NCI-H2081 treated with DMSO at 0.1 percent for 48 hours (cell line): ENCODE measurements around the gene GNA14.
A peak's percentile ranks its signal among the peaks of the same experiment; 100 is the strongest.
"Not testable (repeated sequence)": the region's sequence is repeated elsewhere in the genome, so short reads cannot be mapped to it uniquely, and the experiment has no call there.

Source experiments
- DNase-seq: peaks from one replicate; lab custom pipeline; 2025; lab: John Stamatoyannopoulos, UW

GNA14 gene

DNA sequence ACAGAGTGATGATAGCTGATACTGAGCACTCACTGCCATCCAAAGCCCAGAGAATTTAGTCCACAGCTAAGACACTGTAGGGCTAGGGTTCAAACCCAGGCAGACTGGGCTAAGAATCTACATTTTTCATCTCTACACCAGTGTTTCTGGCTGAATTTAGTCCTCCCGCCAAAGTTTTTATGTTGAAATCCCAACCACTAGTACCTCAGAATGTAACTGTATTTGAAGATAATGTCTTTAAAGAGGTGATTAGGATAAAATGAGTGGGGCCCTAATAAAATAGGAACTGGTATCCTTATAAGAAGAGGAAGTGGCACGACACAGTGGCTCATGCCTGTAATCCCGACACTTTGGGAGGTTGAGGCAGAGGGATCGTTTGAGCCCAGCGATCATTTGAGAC, 4.3 kb downstream of the GNA14 start:
- no peak for DNase-seq

DNA sequence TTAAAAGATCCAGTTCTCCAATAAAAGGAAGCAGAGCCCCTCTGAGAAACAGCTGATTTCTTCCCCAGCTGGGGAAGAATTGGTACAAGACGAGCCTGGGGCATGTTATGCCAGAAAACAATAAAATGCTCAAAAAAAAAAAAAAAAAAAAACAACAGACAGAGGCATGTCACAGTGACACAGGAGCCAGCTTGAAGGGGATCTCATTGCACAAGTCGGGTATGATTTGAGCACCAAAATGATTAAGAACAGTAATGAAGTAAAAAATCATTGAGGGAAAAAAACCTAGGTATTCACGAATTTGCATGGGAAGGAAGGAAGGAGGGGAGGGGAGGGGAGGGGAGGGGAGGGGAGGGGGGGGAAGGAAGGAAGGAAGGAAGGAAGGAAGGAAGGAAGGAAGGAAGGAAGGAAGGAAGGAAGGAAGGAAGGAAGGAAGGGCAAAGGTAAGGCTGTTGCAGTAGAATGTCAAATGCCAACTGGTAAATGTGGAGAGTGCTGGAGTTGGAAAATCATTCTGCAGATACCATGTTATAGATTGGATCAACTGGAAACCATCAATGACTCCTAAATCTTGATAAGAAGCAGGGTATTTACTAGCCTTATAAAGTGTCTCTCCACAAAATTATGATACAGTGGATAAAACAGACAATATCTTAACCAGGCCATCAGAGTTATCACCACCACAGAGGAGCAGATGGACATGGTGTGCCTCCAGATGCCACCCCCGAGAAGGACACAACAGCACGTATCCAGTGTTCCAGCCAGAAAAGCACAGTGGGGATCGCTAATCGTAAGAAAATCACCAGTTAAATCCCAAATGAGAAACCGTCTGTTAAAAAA, 7.2 kb downstream of the GNA14 start:
- no peak for DNase-seq

DNA sequence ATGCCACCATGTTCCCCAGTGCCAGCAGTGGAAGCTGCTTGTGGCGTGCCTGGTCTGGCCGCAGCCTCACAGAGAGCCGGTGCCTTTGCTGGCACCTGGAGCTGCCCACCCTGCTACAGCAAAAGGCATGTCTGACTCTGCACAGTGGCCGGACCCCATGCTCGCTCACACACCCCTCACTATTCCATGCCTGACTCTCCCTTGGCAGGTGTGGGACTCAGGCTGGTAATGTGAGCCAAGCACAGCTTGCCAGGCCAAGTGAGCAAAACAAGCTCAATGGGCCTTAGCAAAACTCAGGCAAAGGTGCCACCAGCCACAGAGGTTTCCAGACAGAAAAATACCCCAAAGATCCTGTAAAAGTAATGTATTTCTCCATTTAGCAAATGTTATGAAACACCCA, 15.5 kb downstream of the GNA14 start:
- no peak for DNase-seq

DNA sequence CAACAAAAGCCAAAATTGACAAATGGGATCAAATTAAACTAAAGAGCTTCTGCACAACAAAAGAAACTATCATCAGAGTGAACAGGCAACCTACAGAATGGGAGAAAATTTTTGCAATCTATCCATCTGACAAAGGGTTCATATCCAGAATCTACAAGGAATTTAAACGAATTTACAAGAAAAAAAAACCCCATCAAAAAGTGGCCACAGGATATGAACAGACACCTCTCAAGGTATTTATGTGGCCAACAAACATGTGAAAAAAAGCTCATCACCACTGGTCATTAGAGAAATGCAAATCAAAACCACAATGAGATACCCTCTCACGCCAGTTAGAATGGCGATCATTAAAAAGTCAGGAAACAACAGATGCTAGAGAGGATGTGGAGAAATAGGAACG, 19.3 kb downstream of the GNA14 start:
- not testable (repeated sequence) for DNase-seq

DNA sequence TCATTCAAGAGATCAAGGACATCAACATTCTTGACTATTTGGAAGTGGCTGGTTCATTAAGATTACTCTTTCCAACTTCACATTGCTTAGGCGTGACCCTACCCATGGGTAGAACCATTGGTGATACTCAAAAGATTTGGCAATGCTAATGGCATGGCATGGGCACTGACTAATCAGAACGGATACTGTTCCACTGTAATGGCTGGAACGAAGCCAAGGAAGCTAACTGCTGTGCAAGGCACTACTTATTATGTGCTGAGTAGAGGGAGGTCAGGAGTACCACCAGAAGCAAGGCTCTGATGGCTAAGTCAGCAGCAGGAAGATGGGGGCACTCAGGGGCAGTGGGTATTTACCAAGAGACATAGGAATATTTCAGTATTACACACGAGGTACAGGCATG, 31.9 kb downstream of the GNA14 start:
- no peak for DNase-seq

DNA sequence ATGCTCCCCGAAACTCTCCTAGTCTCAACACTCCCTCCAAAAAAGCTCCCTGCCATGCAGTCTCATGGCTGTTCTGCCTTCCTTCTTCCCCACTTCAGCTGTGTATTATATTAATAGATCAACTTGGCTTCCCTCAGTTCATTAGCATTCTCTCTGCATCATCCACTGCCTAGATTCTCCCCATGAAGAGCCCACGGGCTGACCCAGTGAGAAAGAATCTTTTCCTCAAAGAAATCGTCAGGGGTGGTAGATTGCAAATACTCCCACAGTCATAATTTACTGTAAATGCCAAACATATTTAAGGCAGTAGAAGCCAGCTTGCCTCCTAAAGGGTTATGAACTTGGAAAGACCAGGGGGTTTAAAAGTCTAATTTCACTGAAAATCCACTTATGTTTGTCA, 33.5 kb downstream of the GNA14 start:
- DNase-seq, result no peak

DNA sequence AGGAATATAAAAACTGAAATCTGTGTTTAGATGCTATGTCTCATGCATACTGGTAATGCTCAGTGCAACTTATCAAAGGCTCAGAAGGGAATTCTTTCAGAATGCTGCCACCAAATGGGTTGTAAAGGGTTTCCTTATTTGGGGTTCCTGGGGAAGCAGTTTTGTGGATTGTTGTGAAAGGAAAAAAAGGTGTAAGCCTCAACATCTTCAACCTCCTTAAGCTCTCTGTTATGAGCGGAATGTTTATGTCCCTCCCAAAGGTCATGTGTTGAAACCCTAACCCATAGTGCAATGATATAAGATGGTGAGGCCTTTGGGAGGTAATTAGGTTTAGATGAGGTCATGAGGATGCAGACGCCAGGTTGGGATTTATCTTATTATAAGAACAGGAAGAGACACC, 41.6 kb downstream of the GNA14 start:
- no peak for DNase-seq

DNA sequence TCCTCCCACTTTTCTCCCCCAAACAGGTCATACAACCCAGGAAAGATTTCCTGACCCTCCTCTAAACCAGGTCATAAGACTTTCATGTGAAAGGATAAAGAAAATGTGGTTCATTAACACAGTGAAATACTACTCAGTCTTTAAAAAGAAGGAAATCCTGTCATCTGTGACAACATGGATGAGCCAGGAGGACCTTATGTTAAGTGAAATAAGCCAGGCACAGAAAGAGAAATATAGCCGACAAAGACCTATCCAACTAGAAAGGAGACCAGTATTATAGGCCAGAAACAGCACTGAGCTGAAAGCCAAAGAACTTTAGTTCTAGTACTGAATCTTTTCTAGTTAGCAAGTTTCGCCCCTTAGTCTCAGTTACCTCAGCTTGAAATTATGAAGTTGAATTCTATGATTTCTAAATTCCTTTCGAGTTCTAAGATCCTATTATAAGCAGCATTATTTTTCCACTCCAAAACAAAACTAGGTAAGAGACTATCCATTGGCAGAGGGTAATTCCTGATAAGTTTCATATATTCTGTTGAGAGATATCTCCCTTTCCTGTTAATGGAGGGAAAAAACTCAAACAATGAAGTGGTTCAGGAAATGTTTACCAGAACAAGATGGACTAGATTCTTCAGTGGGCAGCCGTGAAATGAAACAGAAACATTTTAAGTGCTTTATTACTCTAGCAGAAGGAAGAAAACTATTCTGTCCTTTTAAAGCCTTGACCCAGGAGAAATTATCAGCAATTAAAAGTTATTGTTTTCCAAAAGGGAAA, 42.5 kb downstream of the GNA14 start:
- no peak for DNase-seq

DNA sequence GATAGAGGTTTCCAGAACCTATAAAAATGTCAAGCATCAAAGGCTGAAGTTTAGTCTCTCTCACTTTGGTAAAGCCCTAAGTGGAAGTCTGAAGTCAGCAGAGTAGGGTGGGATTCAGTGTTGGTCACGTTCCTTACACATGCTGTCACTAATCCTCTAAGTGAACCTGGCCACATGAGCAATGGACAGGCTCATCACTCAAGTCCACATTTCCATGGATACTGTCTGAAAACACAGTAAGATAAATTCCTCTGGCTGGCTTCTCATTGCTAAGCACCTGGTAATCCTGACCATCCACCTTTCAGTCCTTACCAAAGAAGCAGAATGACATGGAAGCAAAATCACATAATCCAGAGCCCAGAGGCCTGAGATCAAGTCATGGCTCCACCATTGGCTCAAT, 43.8 kb downstream of the GNA14 start:
- DNase-seq, result no peak

DNA sequence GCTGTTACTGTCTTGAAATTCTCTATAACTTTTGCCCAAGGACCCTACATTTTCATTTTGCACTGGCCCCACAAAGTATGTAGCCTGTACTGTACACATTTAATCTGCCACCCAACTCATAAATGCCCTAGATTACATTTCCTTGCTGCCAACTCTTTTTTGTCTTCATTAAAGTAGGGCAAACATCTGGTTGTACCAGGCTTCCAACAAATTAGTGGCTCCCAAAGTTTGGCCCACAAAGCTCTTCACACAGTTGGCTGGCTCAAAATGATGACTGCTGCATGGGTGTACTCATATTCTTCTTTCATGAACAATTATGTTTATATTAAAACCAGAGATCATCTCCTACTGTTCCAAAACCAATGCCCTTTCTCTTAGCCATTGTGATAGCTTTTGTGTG, 45.3 kb downstream of the GNA14 start:
- no peak for DNase-seq

DNA sequence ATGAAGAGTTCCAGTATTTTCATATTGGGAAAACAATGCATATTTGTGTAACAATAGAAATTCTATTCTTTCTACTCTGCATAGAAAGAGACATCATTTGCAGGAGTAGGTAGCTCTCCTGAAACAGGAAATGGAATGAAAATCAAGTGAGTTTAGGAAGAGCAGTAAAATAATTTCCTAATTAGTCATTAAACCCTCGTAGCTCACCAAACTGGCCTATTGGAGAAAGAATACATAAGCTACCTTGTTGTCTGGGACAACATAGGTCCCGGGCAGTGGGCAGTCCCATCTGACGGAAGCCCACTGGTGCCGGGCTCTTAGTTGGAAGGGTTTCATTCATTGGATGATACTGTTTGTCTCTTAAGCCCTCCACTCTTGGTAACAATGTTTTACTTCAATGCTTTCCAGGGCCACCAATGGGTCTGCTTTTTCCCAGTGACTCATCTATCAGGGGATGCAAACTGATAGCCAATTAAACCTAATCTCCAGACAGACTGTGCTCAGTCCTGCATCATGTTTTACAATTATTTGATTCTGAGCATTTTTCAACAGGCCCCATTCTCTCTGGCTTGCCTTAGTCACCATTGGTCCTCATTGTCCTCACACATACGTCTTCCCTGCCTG, 46.5 kb downstream of the GNA14 start:
- DNase-seq, result no peak

DNA sequence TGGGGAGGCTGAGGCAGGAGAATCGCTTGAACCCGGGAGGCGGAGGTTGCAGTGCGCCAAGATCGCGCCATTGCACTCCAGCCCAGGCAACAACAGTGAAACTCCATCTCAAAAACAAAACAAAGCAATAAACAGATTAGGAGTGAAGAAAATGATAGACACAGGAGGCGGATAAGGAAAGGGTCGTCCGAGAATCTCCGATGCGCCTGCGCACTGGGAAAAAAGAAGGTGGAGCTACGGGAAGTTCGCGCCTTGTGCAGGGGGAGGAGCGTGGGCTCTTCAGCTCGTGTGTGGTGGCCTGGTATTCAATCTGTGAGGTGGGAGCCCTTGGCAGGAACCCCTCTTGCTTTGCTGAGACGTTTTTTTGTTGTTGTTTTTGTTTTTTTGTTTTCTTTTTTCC, 47.3 kb downstream of the GNA14 start:
- no peak for DNase-seq

DNA sequence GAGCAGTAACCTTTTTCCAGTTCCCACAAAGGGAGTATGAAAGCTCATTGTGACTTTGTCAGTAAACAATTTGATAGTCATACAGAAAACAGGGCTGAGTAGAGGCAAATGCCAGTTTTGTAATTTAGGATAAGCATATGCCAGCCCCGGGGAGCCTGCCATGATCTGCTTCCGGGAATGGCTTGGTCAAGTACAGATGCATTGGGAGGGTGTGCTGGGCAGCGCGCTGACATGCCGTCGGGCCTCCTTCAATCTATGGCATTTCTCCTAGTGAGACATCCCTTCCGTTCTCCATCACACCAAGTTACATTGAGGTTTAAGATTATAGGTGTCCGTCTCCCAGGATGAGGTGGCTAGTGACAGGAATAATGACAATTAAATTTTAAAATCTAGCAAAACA, 48.6 kb downstream of the GNA14 start:
- no peak for DNase-seq

DNA sequence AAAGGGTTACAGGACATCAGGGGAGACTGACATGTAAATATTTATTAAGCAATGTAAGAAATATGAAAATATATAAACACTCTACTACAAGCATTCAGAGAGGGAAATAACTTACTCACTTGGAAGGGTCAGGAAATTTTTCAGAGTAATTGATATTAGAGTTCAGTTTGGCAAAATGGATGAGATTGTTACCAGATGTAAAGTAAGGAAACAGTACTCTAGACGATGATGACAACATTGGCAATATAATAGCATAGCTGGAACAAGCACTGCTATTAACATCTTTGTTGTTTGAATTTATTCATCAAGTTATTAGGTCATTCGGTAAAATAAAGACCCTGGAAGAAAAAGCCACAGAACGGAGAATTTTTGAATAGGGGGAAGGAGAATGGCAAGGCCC, 49.1 kb downstream of the GNA14 start:
- no peak for DNase-seq

DNA sequence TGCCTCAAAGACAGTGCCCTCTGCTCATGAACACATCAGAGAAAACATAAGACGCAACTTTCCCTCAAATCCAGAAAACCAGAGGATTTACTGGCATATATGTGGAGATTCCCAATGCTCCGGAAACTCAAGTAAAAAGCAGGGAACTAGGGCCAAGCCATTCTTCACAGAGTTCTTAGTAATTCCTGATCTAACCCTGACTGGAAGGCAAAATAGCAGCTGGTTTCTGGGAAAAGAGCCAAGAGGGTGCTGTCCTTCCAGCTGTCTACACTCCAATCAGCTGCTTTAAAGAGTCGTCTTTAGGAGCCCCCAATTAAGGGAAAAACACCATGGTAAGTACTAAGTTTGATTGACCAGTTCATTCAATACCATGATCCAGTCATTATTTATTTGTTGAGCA, 49.6 kb downstream of the GNA14 start:
- DNase-seq, result no peak

DNA sequence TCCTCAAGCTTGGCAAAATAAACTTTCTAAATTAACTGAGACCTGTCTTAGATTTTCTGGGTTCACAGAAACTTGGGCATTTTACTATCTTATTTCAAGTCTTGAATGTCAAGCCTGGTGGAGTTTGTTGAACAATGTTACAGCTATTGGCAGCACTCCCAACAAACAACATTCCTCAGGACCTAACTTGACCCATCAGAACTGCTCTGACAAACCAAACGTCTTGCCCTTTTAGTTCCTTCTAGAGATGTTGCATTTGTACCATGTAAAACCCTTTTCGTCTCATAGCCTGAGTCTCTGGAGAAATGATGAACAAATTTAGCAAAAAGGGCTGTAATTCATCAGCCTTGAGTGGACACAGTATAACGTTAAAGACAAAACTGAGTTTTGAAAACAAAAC, 51.1 kb downstream of the GNA14 start:
- no peak for DNase-seq

DNA sequence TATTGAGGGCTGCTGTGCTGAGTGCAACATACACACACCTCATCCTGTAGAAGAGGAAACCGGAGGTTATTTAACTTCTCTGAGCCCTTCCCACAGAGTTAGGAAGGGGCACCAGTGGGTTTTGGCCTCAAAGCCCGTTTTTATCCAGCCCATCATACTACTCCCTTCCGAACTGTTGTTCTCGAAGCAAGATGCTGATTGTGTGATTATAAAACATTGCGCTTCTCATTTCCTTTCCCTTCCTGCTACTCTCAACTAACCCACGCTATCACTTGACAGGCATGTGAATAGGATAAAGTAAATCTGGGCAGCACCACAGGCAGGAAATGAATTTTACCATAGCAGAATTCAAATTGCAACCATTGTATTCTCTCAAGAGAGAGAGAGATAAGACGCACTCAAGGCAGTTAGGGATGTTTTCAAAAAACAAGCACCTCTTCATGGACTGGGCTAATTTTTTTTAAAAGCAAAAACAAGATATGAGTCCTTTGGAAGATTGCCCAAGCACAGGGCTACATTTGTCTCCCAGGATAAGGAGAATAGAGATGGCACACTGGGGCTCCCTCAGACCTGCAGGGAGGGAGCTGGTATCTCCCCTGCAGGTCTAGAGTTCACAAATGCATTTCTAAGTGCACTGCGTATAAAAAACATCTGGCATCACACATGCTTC, 52.6 kb downstream of the GNA14 start:
- no peak for DNase-seq

DNA sequence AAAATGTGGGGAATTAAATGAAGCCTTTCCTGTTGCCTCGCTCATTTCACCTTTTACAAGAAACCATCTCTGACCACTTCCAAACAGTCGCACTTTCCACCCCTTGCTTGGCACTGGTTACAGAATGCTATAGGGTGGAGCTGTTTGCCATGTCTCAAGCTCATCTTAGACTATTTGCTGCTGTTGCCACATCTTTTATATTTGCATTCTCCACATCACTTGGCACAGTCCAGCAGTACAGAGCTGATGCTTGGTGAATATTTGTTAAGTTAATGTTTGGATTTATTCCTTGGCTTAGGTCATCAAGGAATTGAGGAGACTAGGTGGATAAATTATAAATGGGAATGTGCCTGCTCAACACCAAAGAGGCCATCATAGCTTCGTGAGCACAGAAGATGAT, 53.2 kb downstream of the GNA14 start:
- no peak for DNase-seq

DNA sequence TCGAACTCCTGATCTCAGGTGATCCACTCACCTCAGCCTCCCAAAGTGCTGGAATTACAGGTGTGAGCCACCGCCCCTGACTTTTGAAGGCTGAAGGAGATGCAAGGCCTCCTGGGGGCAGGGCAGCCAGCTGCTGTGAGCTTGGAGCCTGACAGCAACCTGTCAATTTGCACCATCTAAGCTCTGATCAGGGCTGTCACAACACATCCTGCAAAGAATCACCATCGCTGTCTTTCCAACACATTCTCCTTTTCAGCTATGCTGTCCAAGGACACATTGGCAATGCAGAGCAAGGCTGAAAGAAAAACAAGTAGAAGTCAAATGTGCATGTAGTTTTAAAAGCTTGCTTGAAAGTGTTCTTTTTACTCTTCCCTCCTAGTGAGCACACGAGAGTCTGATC, 54.6 kb downstream of the GNA14 start:
- no peak for DNase-seq

DNA sequence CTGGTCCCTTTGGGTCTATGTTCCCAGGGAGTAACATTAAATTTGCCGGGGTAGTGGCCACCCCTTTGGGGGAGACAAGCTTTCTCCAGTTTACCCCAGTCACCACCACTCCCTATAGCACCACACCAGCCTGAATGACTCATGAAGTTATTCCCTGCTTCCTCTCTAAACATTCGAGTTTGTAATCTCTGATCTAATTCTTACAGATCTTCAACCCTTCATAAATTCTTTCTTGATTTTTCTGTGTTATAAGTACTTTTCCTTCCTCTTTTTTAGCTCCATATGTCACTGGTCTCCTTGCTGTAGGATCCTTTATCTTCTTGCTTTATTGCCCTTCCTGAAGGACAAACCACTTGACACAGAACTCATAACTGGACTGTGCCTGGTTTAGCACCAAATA, 55.6 kb downstream of the GNA14 start:
- no peak for DNase-seq

DNA sequence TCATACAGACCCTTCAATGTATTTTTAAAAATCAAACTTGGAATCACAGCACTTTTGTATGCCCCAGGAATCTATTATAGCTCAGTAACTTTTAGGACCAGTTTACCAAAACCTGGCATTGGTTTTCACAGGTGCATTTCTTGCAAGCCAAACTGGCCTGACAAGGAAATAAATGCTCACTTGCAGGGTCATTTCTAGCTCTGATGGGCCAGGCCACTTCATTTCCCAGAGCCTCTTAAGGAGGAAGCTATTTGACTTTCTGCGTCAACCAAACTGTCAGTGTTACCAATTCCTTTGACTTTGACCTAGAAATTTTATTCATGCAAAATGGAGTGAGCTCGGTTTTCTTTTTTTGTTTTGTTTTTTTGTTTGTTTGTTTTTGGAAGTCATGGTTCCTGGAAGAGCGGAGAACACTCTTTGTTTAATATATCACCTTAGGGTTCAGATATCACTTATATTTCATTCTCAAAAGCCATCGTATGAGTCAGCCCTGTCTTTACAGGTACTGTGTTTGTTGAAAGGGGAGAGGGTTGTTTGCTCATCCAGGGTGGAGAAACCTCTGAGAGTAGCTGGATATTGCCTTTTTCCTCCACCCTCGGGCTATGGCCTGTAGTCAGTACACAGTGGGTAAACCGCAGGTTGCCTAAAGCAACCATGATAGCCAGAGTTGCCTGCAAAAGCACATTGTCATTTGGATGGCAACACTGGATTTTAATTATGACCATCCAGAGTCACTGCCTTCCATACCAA, 58.9 kb downstream of the GNA14 start:
- DNase-seq, result peak; percentile 28
